ENCODE measurements around the gene PTPRH. TPM values are rescaled to one million over a fixed set of nuclear protein-coding genes. Genes with fewer than 3 reads are reported as not detected.

The PTPRH gene
- total RNA-seq, 1 donor from 2014 or later = 1.0 TPM

- FAIRE-seq (no peak), DNase-seq (ENCODE audit: low read depth) (no peak)
- no peak overlapping the region for H3K27ac Mint-ChIP-seq (ENCODE audit: unreplicated experiment)
- peaks cover 2% of the 10 kb centered on the region for H3K4me1 ChIP-seq (ENCODE audit: insufficient read depth, low read length)
- H4K20me1 ChIP-seq (ENCODE audit: insufficient read depth, low read length) = no peaks in the 10 kb centered on the region
- TF ChIP-seq, protein P1, sequence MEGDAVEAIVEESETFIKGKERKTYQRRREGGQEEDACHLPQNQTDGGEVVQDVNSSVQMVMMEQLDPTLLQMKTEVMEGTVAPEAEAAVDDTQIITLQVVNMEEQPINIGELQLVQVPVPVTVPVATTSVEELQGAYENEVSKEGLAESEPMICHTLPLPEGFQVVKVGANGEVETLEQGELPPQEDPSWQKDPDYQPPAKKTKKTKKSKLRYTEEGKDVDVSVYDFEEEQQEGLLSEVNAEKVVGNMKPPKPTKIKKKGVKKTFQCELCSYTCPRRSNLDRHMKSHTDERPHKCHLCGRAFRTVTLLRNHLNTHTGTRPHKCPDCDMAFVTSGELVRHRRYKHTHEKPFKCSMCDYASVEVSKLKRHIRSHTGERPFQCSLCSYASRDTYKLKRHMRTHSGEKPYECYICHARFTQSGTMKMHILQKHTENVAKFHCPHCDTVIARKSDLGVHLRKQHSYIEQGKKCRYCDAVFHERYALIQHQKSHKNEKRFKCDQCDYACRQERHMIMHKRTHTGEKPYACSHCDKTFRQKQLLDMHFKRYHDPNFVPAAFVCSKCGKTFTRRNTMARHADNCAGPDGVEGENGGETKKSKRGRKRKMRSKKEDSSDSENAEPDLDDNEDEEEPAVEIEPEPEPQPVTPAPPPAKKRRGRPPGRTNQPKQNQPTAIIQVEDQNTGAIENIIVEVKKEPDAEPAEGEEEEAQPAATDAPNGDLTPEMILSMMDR (IDR thresholded peaks at IDR 0.05; ENCODE audit: insufficient read depth, low read depth, low read length) = no peak
- no peak for TF ChIP-seq EZH2 (IDR thresholded peaks at IDR 0.05; ENCODE audit: insufficient read depth, low read length)
- H3K27me3 Mint-ChIP-seq (ENCODE audit: low read depth, unreplicated experiment) = peaks cover 41% of the 10 kb centered on the region
- peaks cover 2% of the 10 kb centered on the region for H3K4me1 Mint-ChIP-seq (ENCODE audit: low read depth, unreplicated experiment)
- H3K9me3 ChIP-seq (ENCODE audit: insufficient read depth, low read depth, low read length) = no peaks in the 10 kb centered on the region
- H3K9ac ChIP-seq (ENCODE audit: low read length) = no peak overlapping the region
- peaks cover 2% of the 10 kb centered on the region for H3K9me3 Mint-ChIP-seq (ENCODE audit: unreplicated experiment)
- no peak overlapping the region for H3K4me2 ChIP-seq (ENCODE audit: low read length)
- no peak overlapping the region for H3K27ac ChIP-seq (ENCODE audit: low read depth, low read length)
- no peak overlapping the region for H3K4me3 ChIP-seq (ENCODE audit: insufficient read depth, low read depth, low read length)
- no peaks in the 10 kb centered on the region for H3K36me3 ChIP-seq (ENCODE audit: insufficient read depth, low read length)
- H3K27me3 ChIP-seq (ENCODE audit: insufficient read depth, low read length) = peaks cover 35% of the 10 kb centered on the region
- no peaks in the 10 kb centered on the region for H3K36me3 Mint-ChIP-seq (ENCODE audit: low read depth, unreplicated experiment)
- no peak overlapping the region for H3K4me3 Mint-ChIP-seq (ENCODE audit: unreplicated experiment)
- H3K79me2 ChIP-seq (ENCODE audit: insufficient read depth, low read length) = no peaks in the 10 kb centered on the region
- no peak overlapping the region for H2AFZ ChIP-seq (ENCODE audit: low read depth, low read length)
Measured at GRCh38 chr19:55147545-55148251, 61.6 kb downstream of the PTPRH start.

DNA sequence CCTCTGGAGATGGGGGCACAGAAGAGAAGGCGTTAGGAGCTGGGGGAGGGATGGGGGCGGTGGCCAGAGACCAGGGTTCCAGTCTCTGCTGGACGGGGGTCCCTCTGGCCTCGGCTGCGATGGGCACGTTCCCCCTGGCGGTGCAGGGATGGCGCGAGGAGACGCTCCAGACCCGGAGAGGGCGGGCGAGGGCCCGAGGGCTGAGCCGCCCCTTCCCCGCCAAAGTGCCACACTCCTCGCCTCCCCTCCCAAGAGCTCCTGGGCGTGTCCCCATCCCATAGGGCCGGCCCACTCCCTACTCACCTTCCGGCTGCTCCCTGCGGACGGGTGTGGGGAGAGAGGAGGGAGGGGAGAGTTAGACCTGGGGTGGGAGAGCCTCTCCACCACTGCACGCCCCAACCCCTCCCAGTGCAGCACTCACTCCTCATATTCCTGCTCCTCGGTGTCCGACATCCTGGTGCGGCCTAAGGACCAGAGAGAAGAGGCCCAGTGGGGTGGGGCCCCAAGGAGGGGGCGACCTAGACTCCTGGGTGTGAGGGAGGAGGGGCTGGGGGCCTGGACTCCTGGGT, 62.5 kb downstream of the PTPRH start:
- H3K4me3 ChIP-seq (ENCODE audit: insufficient read depth, low read depth, low read length) = no peak overlapping the region
- peak overlapping the region; percentile 30 for H3K4me2 ChIP-seq (ENCODE audit: low read length)
- no peak overlapping the region for H3K9ac ChIP-seq (ENCODE audit: low read length)
- H3K36me3 ChIP-seq (ENCODE audit: insufficient read depth, low read length) = no peaks in the 10 kb centered on the region
- H3K79me2 ChIP-seq (ENCODE audit: insufficient read depth, low read length) = no peaks in the 10 kb centered on the region
- FAIRE-seq (no peak), DNase-seq (ENCODE audit: low read depth) (no peak)
- no peak overlapping the region for H3K4me3 Mint-ChIP-seq (ENCODE audit: unreplicated experiment)
- no peak overlapping the region for H3K27ac ChIP-seq (ENCODE audit: low read depth, low read length)
- H3K4me1 Mint-ChIP-seq (ENCODE audit: low read depth, unreplicated experiment) = peaks cover 2% of the 10 kb centered on the region
- peaks cover 41% of the 10 kb centered on the region for H3K27me3 Mint-ChIP-seq (ENCODE audit: low read depth, unreplicated experiment)
- H3K36me3 Mint-ChIP-seq (ENCODE audit: low read depth, unreplicated experiment) = no peaks in the 10 kb centered on the region
- no peak overlapping the region for H3K27ac Mint-ChIP-seq (ENCODE audit: unreplicated experiment)
- peak overlapping the region; percentile 41 for H2AFZ ChIP-seq (ENCODE audit: low read depth, low read length)
- H3K9me3 ChIP-seq (ENCODE audit: insufficient read depth, low read depth, low read length) = no peaks in the 10 kb centered on the region
- H4K20me1 ChIP-seq (ENCODE audit: insufficient read depth, low read length) = no peaks in the 10 kb centered on the region
- H3K4me1 ChIP-seq (ENCODE audit: insufficient read depth, low read length) = peaks cover 2% of the 10 kb centered on the region
- TF ChIP-seq EZH2 (IDR thresholded peaks at IDR 0.05; ENCODE audit: insufficient read depth, low read length) = peak; percentile 66
- TF ChIP-seq, protein P1 (IDR thresholded peaks at IDR 0.05; ENCODE audit: insufficient read depth, low read depth, low read length) = no peak
- H3K27me3 ChIP-seq (ENCODE audit: insufficient read depth, low read length) = peaks cover 38% of the 10 kb centered on the region
- peaks cover 2% of the 10 kb centered on the region for H3K9me3 Mint-ChIP-seq (ENCODE audit: unreplicated experiment)

Measured in astrocyte (in vitro differentiated cells and primary cell).